GM23338 (cell line): Measurements from ENCODE around the gene HCN1. TPM values are rescaled to one million over a fixed set of nuclear protein-coding genes. Genes with fewer than 3 reads are reported as not detected.

Experiments
- ATAC-seq: fragments of 200-7000 bp; cut with Tn5 transposase; 3 replicates; pipeline ENCODE4 v1.9.1; 2020
- DNase-seq: peaks from one replicate; pipeline ENCODE4 v3.0.0-alpha.2; 2015; ENCODE audit warnings: low spot score
- H2AFZ ChIP-seq: fragments of 200-600 bp; sonication (generic); 2 replicates; pipeline ENCODE4 v1.8.0; 2016; ENCODE audit warnings: antibody characterized with exemption, mild to moderate bottlenecking, moderate library complexity
- H3F3A ChIP-seq: fragments of 200-600 bp; sonication (generic); replicated peaks from 2 replicates; pipeline ENCODE4 v1.8.0; 2017; ENCODE audit warnings: antibody characterized with exemption, mixed run types, low read depth
- H3K27ac ChIP-seq: fragments of 200-600 bp; sonication (generic); 2 replicates; pipeline ENCODE4 v1.6.1; 2016; ENCODE audit warnings: low read depth
- H3K27me3 ChIP-seq: fragments of 200-600 bp; sonication (generic); 2 replicates; pipeline ENCODE4 v1.8.0; 2016; ENCODE audit warnings: mild to moderate bottlenecking, mixed run types, moderate library complexity; ENCODE audit not compliant: insufficient read depth
- H3K36me3 ChIP-seq: fragments of 200-600 bp; sonication (generic); 2 replicates; pipeline ENCODE4 v1.8.0; 2016; ENCODE audit warnings: mild to moderate bottlenecking; ENCODE audit not compliant: insufficient read depth
- H3K4me1 ChIP-seq: fragments of 200-600 bp; sonication (generic); 2 replicates; pipeline ENCODE4 v1.8.0; 2016; ENCODE audit warnings: mild to moderate bottlenecking, moderate library complexity; ENCODE audit not compliant: insufficient read depth
- H3K4me2 ChIP-seq: fragments of 200-600 bp; sonication (generic); 2 replicates; pipeline ENCODE4 v1.7.1; 2017; ENCODE audit warnings: mixed run types
- H3K4me3 ChIP-seq: fragments of 200-600 bp; sonication (generic); 2 replicates; pipeline ENCODE4 v1.6.1; 2016; ENCODE audit warnings: mixed run types
- H3K79me2 ChIP-seq: fragments of 200-600 bp; sonication (generic); replicated peaks from 2 replicates; pipeline ENCODE4 v1.8.0; 2017; ENCODE audit warnings: mild to moderate bottlenecking; ENCODE audit not compliant: insufficient read depth
- H3K9me2 ChIP-seq: fragments of 200-600 bp; sonication (generic); 2 replicates; pipeline ENCODE4 v1.8.0; 2017; ENCODE audit not compliant: insufficient read depth
- H4K20me1 ChIP-seq: fragments of 200-600 bp; sonication (generic); replicated peaks from 2 replicates; pipeline ENCODE4 v1.8.0; 2017; ENCODE audit warnings: mild to moderate bottlenecking; ENCODE audit not compliant: insufficient read depth
- H3K27ac Mint-ChIP-seq: 2 replicates; pipeline ENCODE4 v1.8.0; 2020; ENCODE audit warnings: inconsistent platforms, mild to moderate bottlenecking, moderate library complexity, mixed read lengths
- H3K27me3 Mint-ChIP-seq: 3 replicates; pipeline ENCODE4 v1.8.0; 2022; ENCODE audit warnings: low read depth, mild to moderate bottlenecking, moderate library complexity, mixed read lengths, inconsistent platforms; ENCODE audit not compliant: insufficient read depth, poor library complexity
- H3K36me3 Mint-ChIP-seq: 3 replicates; pipeline ENCODE4 v1.8.0; 2021; ENCODE audit warnings: low read depth, mild to moderate bottlenecking, inconsistent platforms, moderate library complexity, mixed read lengths
- H3K4me1 Mint-ChIP-seq: 3 replicates; pipeline ENCODE4 v1.8.0; 2020; ENCODE audit warnings: mild to moderate bottlenecking, inconsistent platforms, mixed read lengths
- H3K4me3 Mint-ChIP-seq: 3 replicates; pipeline ENCODE4 v1.8.0; 2021; ENCODE audit warnings: moderate library complexity, mild to moderate bottlenecking, inconsistent platforms, mixed read lengths
- H3K9me3 Mint-ChIP-seq: 3 replicates; pipeline ENCODE4 v1.8.0; 2020; ENCODE audit warnings: moderate library complexity, mild to moderate bottlenecking, inconsistent platforms, mixed read lengths
- CREB1 ChIP-seq: fragments of 250-450 bp; sonication (Bioruptor Pico); IDR thresholded peaks from 2 replicates; pipeline ENCODE4 v1.5.0; 2020; ENCODE audit warnings: low read depth, mild to moderate bottlenecking, moderate library complexity
- CTCF ChIP-seq, 2 experiments: fragments of 200-600 bp in 1 of 2; sonication (generic) in 1 of 2; conservative IDR thresholded peaks; 2 replicates each; pipeline versions ENCODE4 v1.5.1 to v1.6.1; 2016 to 2017; ENCODE audit warnings: antibody characterized with exemption in 2 of 2, low read depth in 2 of 2, mild to moderate bottlenecking in 2 of 2, moderate library complexity in 1 of 2
- ETS1 ChIP-seq: IDR thresholded peaks from 2 replicates; pipeline ENCODE4 v1.6.1; 2016; ENCODE audit warnings: antibody characterized with exemption
- EZH2 ChIP-seq: fragments of 200-600 bp; sonication (generic); IDR thresholded peaks from one replicate; pipeline ENCODE4 v1.8.0; 2017; ENCODE audit warnings: antibody characterized with exemption, mild to moderate bottlenecking, low read depth; ENCODE audit not compliant: unreplicated experiment
- EZH2phosphoT487 ChIP-seq: fragments of 200-600 bp; sonication (generic); IDR thresholded peaks from one replicate; pipeline ENCODE4 v1.8.1; 2018; ENCODE audit warnings: antibody characterized with exemption; ENCODE audit not compliant: unreplicated experiment
- JUNB ChIP-seq: IDR thresholded peaks from one replicate; pipeline ENCODE4 v1.6.1; 2016; ENCODE audit warnings: antibody characterized with exemption; ENCODE audit not compliant: unreplicated experiment
- NANOG ChIP-seq: IDR thresholded peaks from 2 replicates; pipeline ENCODE4 v1.6.1; 2016; ENCODE audit warnings: antibody characterized with exemption, borderline replicate concordance
- POLR2AphosphoS5 ChIP-seq: IDR thresholded peaks from 2 replicates; pipeline ENCODE4 v1.6.1; 2016; ENCODE audit warnings: antibody characterized with exemption, low read depth
- REST ChIP-seq: IDR thresholded peaks from one replicate; pipeline ENCODE4 v1.6.1; 2018; ENCODE audit warnings: antibody characterized with exemption; ENCODE audit not compliant: unreplicated experiment
- STAT1 ChIP-seq: IDR thresholded peaks from one replicate; pipeline ENCODE4 v1.6.1; 2016; ENCODE audit warnings: antibody characterized with exemption; ENCODE audit not compliant: unreplicated experiment
- ZNF114 ChIP-seq: fragments of 250-450 bp; sonication (Bioruptor Pico); IDR thresholded peaks from 2 replicates; pipeline ENCODE4 v1.5.0; 2020; ENCODE audit warnings: mild to moderate bottlenecking, moderate library complexity
- ZNF331 ChIP-seq: fragments of 250-450 bp; sonication (Bioruptor Pico); IDR thresholded peaks from 2 replicates; pipeline ENCODE4 v1.5.0; 2020; ENCODE audit warnings: low read depth, mild to moderate bottlenecking, moderate library complexity
- ZNF462 ChIP-seq: fragments of 250-450 bp; sonication (Bioruptor Pico); IDR thresholded peaks from 2 replicates; pipeline ENCODE4 v1.5.0; 2020; ENCODE audit warnings: mild to moderate bottlenecking, moderate library complexity
- polyA plus RNA-seq: library from polyadenylated mRNA; unstranded; fragments of >200 nt; fragmentation: Nextera tagmentation; extraction: Ambion mirVana; gene quantifications from 2 replicates; pipeline ENCODE4 v1.2.1, GENCODE V29; 2016
- total RNA-seq: library from RNA; depleted of rRNA; stranded (reverse); fragments of >200 nt; shearing (Covaris generic); gene quantifications from 2 replicates; pipeline ENCODE4 v1.2.3, GENCODE V29; 2014

Gene HCN1
- total and polyA plus RNA-seq, 2 experiments from 2014 or later = 2.8 to 6.9 TPM

GRCh38 chr5:45261125-45261524, 435.1 kb downstream of the HCN1 start:
- DNase-seq = no peak
- Mint-ChIP-seq H3K4me3 (no peak overlapping the region), H3K36me3 (peaks cover 23% of the 10 kb centered on the region), H3K27me3 (peaks cover 4% of the 10 kb centered on the region), H3K4me1 (peaks cover 4% of the 10 kb centered on the region), H3K27ac (no peak overlapping the region), H3K9me3 (peaks cover 3% of the 10 kb centered on the region; the same call in 2 of the 3 replicates)
- no peak for TF ChIP-seq ZNF331 (CRISPR knock-in tag)
- TF ChIP-seq JUNB = no peak
- no peak for TF ChIP-seq ZNF462
- TF ChIP-seq CREB1 (CRISPR knock-in tag) = no peak
- no peak for TF ChIP-seq ETS1
- no peak for TF ChIP-seq EZH2
- no peak for TF ChIP-seq STAT1
- TF ChIP-seq CTCF (conservative IDR thresholded peaks at IDR 0.05; ENCODE audit: low read depth in 2 of 2) = no peak
- TF ChIP-seq POLR2AphosphoS5 = no peak
- no peak for TF ChIP-seq REST
- no peak for TF ChIP-seq EZH2phosphoT487
- TF ChIP-seq ZNF114 (CRISPR knock-in tag) = no peak
- TF ChIP-seq NANOG = no peak
- Histone ChIP-seq H3K4me1 (peaks cover 8% of the 10 kb centered on the region; the same call in 1 of the 2 replicates), H3F3A (no peaks in the 10 kb centered on the region), H3K27me3 (no peaks in the 10 kb centered on the region), H3K36me3 (no peaks in the 10 kb centered on the region), H4K20me1 (no peaks in the 10 kb centered on the region), H3K4me2 (no peak overlapping the region), H3K79me2 (no peaks in the 10 kb centered on the region), H2AFZ (no peak overlapping the region), H3K9me2 (no peaks in the 10 kb centered on the region), H3K27ac (no peak overlapping the region), H3K4me3 (no peak overlapping the region)
- ATAC-seq = no peak
